Skeletal muscle satellite cell (primary cell): ENCODE measurements around the gene XRCC3.

Experiments used
- H3K27me3 ChIP-seq: 2 replicates; pipeline ENCODE4 v1.7.0; 2013; ENCODE audit warnings: low read length; ENCODE audit not compliant: control insufficient read depth, insufficient read depth
- H3K36me3 ChIP-seq: 2 replicates; pipeline ENCODE4 v1.7.0; 2013; ENCODE audit warnings: mild to moderate bottlenecking, control low read depth, low read length; ENCODE audit not compliant: insufficient read depth
- H3K4me1 ChIP-seq: 2 replicates; pipeline ENCODE4 v1.7.0; 2013; ENCODE audit warnings: low read length; ENCODE audit not compliant: control insufficient read depth, insufficient read depth
- H3K4me2 ChIP-seq: 2 replicates; pipeline ENCODE4 v1.7.0; 2013; ENCODE audit warnings: mild to moderate bottlenecking, low read length
- H3K4me3 ChIP-seq: 2 replicates; pipeline ENCODE4 v1.7.0; 2013; ENCODE audit warnings: low read length
- H3K9ac ChIP-seq: 2 replicates; pipeline ENCODE4 v1.7.0; 2013; ENCODE audit warnings: mild to moderate bottlenecking, low read depth, low read length, moderate library complexity
- H3K9me3 ChIP-seq: replicated peaks from 2 replicates; pipeline ENCODE4 v1.7.0; 2013; ENCODE audit warnings: mild to moderate bottlenecking, control low read depth, low read length

Gene XRCC3

GRCh38 chr14:103730490-103731035 is 15.3 kb upstream of the XRCC3 start:
- Histone ChIP-seq H3K36me3 (peaks cover 68% of the 10 kb centered on the region), H3K9ac (no peak overlapping the region), H3K4me2 (no peak overlapping the region), H3K9me3 (no peaks in the 10 kb centered on the region), H3K4me3 (no peak overlapping the region), H3K4me1 (no peaks in the 10 kb centered on the region), H3K27me3 (no peaks in the 10 kb centered on the region)

GRCh38 chr14:103729496-103730448 is 14.5 kb upstream of the XRCC3 start:
- no peak overlapping the region for H3K9ac ChIP-seq
- H3K36me3 ChIP-seq = peaks cover 61% of the 10 kb centered on the region
- no peaks in the 10 kb centered on the region for H3K27me3 ChIP-seq
- no peak overlapping the region for H3K4me3 ChIP-seq
- peaks cover 4% of the 10 kb centered on the region for H3K4me1 ChIP-seq
- H3K4me2 ChIP-seq = no peak overlapping the region
- no peaks in the 10 kb centered on the region for H3K9me3 ChIP-seq

- Histone ChIP-seq H3K36me3 (peaks cover 52% of the 10 kb centered on the region), H3K27me3 (no peaks in the 10 kb centered on the region), H3K4me1 (peaks cover 15% of the 10 kb centered on the region), H3K4me2 (no peak overlapping the region), H3K9ac (no peak overlapping the region), H3K4me3 (no peak overlapping the region), H3K9me3 (no peaks in the 10 kb centered on the region)
Measured at GRCh38 chr14:103728721-103729120, 13.5 kb upstream of the XRCC3 start.

GRCh38 chr14:103728141-103728540 is 12.9 kb upstream of the XRCC3 start:
- Histone ChIP-seq H3K4me2 (no peak overlapping the region), H3K4me3 (no peak overlapping the region), H3K9me3 (no peaks in the 10 kb centered on the region), H3K9ac (no peak overlapping the region), H3K36me3 (peaks cover 46% of the 10 kb centered on the region), H3K4me1 (peaks cover 21% of the 10 kb centered on the region), H3K27me3 (no peaks in the 10 kb centered on the region)

- Histone ChIP-seq H3K4me1 (peaks cover 25% of the 10 kb centered on the region), H3K9ac (no peak overlapping the region), H3K36me3 (peaks cover 39% of the 10 kb centered on the region), H3K4me2 (no peak overlapping the region), H3K27me3 (no peaks in the 10 kb centered on the region), H3K9me3 (no peaks in the 10 kb centered on the region), H3K4me3 (no peak overlapping the region)
Measured at GRCh38 chr14:103727313-103727980, 12.2 kb upstream of the XRCC3 start.

- Histone ChIP-seq H3K9me3 (no peaks in the 10 kb centered on the region), H3K4me2 (no peak overlapping the region), H3K9ac (no peak overlapping the region), H3K27me3 (no peaks in the 10 kb centered on the region), H3K4me3 (no peak overlapping the region), H3K4me1 (peaks cover 33% of the 10 kb centered on the region), H3K36me3 (peaks cover 30% of the 10 kb centered on the region)
Measured at GRCh38 chr14:103726474-103726873, 11.2 kb upstream of the XRCC3 start.

GRCh38 chr14:103725739-103726395 is 10.6 kb upstream of the XRCC3 start:
- Histone ChIP-seq H3K4me1 (peaks cover 37% of the 10 kb centered on the region), H3K9ac (no peak overlapping the region), H3K4me3 (no peak overlapping the region), H3K27me3 (no peaks in the 10 kb centered on the region), H3K9me3 (no peaks in the 10 kb centered on the region), H3K4me2 (no peak overlapping the region), H3K36me3 (peaks cover 29% of the 10 kb centered on the region)

- no peaks in the 10 kb centered on the region for H3K27me3 ChIP-seq
- peaks cover 22% of the 10 kb centered on the region for H3K36me3 ChIP-seq
- no peak overlapping the region for H3K9ac ChIP-seq
- H3K4me2 ChIP-seq = no peak overlapping the region
- H3K9me3 ChIP-seq = no peaks in the 10 kb centered on the region
- no peak overlapping the region for H3K4me3 ChIP-seq
- peaks cover 37% of the 10 kb centered on the region for H3K4me1 ChIP-seq
Measured at GRCh38 chr14:103725001-103725682, 9.9 kb upstream of the XRCC3 start.

GRCh38 chr14:103724116-103724515 is 8.9 kb upstream of the XRCC3 start:
- peaks cover 12% of the 10 kb centered on the region for H3K36me3 ChIP-seq
- peaks cover 37% of the 10 kb centered on the region for H3K4me1 ChIP-seq
- H3K27me3 ChIP-seq = no peaks in the 10 kb centered on the region
- H3K9me3 ChIP-seq = no peaks in the 10 kb centered on the region
- peak overlapping the region; percentile 36 for H3K9ac ChIP-seq
- H3K4me3 ChIP-seq = no peak overlapping the region
- H3K4me2 ChIP-seq = peak overlapping the region; percentile 67

GRCh38 chr14:103723748-103724081 is 8.5 kb upstream of the XRCC3 start:
- H3K27me3 ChIP-seq = no peaks in the 10 kb centered on the region
- H3K4me2 ChIP-seq = peak overlapping the region; percentile 67
- H3K36me3 ChIP-seq = peaks cover 8% of the 10 kb centered on the region
- H3K4me3 ChIP-seq = no peak overlapping the region
- H3K9me3 ChIP-seq = no peaks in the 10 kb centered on the region
- H3K9ac ChIP-seq = peak overlapping the region; percentile 36
- peaks cover 40% of the 10 kb centered on the region for H3K4me1 ChIP-seq
